Measurements from ENCODE around the gene MTHFD2L.

Gene MTHFD2L

GRCh38 chr4:74133786-74134499, 24.0 kb upstream of the MTHFD2L start:
- peak; percentile 43 for DNase-seq

DNA sequence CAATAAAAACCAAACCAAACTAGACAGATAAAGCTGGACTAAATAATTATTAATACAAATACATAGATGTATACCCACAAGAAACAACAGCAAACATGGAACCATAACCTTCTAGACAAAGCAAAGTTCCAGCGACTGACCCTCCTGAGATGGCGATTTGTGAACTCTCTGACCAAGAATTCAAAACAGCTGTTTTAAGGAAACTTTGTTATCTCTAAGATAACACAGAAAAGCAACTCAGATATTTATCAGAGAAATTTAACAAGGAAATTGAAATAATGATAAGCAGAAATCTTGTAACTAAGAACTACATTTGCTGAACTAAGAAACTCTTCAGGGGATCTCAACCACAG, 23.4 kb upstream of the MTHFD2L start:
- no peak for DNase-seq

DNA sequence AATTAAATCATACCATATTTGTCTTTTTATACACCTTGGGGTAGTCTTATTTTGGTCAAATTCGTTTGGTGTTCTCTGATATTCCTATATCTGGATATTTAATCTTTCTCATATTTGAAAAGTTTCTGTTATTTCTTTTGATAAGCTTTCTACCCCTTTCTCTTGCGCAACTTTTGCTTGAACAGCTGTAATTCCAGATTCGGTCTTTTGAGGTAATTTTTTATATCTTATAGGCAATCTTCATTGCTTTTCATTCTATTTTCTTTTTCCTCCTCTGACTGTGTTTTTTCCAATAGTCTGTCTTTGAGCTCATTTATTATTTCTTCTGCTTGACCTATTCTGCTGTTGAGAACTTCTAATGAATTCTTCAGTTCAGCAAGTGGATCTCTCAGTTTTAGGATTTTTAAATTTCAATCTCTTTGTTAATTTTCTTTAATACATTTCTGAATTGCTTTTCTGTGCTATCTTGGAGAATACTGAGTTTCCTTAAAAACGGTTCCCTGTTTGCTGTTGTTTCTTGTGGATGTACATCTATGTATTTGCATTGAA, 11.3 kb upstream of the MTHFD2L start:
- DNase-seq = no peak

DNA sequence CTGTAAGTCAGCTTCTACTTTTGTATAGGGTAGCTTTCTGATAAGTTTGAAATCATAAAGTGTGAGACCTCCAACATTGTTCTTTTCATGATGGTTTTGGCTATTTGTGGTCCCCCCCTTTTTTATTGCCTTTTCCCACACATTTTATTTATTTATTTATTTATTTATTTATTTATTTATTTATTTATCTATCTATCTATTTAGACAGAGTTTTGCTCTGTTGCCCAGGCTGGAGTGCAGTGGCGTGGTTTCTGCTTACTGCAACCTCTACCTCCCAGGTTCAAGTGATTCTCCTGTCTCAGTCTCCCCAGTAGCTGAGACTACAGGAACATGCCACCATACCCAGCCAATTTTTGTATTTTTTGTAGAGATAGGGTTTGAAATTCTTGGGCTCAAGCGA, 9.7 kb upstream of the MTHFD2L start:
- no peak for DNase-seq

- DNase-seq = no peak
Measured at GRCh38 chr4:74152836-74153235, 5.1 kb upstream of the MTHFD2L start.

- no peak for DNase-seq
Measured at GRCh38 chr4:74156521-74156920, 1.4 kb upstream of the MTHFD2L start.

DNA sequence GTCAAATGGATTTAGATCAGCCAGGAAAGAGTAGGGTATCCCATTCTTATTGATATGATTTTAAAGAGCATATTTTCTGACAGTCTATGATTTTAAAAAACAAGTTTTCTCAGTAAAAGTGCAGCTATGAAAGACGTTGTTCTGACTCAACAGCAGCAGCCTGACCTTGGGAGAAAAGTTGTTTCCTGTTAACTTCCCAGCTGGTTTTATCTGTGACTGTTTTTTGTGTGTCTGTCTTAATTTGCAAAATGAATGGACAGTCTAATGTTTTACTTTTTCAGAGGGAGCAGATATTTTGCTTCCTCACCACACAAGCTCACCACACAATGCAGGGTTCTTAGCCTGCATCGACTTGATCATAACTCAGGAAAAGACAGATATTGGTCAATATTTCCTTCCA, 764 bp upstream of the MTHFD2L start:
- no peak for DNase-seq

- no peak for DNase-seq
Measured at GRCh38 chr4:74158466-74159142, 686 bp downstream of the MTHFD2L start.

DNA sequence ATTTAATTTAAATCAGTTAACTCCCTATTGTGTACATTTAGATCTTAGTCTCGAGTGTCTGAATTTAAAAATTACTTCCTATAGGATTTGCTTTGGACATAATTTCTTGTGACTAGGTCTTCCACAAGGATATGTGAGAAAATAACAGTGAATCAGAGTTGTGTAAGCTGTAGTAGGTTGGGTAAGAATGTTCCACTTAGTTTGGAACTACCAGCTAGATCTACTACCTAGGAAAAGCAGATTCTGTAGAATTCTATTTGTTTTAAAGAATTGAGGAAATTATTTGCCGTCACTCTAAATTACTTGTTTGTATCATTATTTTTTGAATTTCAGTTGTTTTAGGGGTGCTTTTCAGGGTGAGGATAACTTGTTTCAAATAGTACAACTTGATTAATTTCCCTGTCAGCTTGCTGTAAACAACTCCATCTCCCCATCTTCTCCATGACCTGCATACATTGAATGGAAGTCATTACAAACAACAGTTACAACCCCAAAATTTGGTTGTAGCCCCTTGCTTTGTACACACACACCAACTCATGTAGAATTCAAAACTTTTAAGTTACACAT, 1.3 kb downstream of the MTHFD2L start:
- no peak for DNase-seq

- DNase-seq = no peak
Measured at GRCh38 chr4:74161666-74162450, 3.9 kb downstream of the MTHFD2L start.

GRCh38 chr4:74166135-74166534, 8.2 kb downstream of the MTHFD2L start:
- DNase-seq = no peak

DNA sequence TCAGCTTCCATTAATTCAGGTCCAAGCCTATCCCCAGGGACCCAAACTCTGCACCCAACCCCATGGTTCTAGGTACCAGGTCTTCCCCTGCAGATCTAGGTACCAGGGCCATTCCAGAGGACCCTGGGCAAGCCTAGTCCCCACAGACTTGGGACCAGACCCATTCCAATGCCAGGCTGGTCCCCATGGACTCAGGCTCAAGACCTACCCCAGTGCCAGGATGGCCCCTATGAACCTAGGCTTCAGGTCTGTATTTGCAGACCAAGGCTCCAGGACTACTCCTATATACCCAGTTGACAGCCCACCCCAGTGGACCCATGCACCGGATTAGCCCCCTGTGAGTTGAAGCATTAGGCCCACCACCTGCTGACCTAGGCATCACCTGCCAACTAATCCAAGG, 8.9 kb downstream of the MTHFD2L start:
- DNase-seq = no peak

DNA sequence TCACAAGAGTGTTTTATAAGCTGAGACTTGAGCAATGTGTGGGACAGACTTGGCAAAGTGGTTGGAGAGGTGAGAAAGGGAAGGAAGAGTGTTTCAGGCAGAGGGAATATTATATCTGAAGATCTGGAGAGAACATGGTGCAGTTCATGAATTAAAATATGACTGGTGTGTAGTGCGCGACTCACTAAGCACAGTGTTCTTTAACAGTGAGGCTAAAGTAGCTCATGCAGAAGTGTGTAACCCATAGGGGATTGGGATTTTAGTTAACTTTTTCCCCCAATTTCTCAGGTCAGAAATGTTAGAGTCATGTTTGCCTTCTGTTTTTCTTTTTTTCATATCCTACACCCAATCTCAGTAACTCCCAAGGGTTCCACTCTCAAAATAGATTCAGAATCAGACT, 9.7 kb downstream of the MTHFD2L start:
- DNase-seq = no peak

DNA sequence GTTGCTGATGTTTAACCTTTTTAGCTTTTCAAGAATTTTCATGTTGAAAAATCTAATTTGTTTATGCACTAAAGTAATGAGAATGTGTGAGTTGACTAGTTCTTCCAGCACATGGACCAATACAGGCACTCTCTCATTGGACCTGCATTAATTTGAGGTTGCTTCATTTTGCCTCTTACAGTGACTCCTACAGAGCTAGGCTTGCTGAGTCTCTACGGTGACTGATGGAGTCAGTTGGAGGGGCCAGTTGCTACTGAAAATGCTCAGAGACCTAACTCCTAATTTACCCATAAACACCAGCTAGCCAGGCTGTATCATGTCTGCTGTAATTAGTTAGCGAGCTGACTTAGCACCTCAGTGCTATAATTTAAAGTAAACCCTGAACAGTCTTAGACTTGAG, 10.9 kb downstream of the MTHFD2L start:
- no peak for DNase-seq

DNA sequence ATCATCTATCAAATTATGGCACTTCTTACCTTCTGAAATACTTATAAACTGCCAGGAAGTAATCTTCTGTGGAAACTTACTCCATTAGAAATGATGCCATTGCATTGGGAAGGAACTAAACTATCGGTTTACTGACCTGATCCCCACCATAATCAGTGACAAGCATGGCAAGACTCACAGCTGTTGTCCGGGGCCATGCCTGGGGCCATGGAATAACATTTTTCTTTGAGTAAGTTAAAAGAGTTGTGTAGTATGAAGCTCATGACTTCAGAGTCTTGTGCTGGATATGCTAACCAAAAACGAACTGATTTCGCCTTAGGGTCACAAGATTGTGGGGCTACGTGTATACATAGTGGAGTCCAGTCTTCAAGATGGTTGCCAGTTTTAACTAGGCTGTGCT, 15.4 kb downstream of the MTHFD2L start:
- no peak for DNase-seq

DNA sequence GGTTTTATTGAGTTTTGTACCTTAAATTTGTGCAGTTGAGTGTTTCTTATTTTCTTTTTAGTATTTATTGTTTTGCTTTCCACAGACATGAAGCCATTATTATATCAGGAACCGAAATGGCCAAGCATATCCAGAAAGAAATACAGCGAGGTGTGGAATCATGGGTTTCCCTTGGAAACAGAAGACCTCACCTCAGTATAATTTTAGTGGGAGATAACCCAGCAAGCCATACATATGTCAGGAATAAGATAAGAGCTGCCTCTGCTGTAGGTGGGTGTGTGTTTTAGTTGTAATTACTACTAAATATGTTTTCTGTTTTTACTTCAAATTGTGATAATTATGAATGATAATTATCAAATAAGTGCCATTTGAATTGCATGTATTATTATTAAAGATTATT, 16.5 kb downstream of the MTHFD2L start:
- no peak for DNase-seq

DNA sequence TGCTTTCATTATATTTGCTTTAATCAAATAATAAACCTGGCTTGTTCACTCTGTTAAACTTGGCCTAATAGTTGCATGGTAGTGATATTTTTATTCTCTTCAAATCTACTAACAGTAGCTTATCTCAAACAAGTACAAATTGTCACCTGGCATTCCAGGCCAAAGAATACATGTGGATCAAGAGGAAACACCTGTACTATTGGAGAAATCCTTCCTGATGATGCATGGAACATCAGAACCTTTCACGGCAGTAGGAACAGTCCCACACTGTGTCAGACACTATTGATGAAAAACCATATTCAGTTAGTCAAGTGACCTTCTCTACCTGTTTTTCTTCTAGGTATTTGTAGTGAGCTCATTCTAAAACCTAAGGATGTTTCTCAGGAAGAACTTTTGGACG, 17.0 kb downstream of the MTHFD2L start:
- no peak for DNase-seq

DNA sequence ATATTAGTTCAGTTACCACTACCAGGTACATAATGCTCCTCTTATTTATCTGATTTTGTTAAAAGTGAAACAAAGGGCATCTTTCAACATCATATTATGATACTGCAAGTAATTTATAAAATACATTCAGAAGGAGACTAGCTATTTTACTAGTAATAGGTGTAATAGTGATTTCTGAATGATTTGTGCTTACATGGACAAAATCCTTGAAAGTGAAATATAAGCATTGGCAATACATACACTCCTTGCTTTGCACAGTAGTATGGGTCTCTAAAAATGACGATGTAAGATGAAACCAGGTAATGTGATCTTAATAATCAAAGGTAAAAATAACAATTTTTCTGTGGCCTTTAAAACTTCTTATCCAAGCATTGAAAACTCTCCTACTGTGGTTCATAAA, 17.5 kb downstream of the MTHFD2L start:
- DNase-seq = no peak

DNA sequence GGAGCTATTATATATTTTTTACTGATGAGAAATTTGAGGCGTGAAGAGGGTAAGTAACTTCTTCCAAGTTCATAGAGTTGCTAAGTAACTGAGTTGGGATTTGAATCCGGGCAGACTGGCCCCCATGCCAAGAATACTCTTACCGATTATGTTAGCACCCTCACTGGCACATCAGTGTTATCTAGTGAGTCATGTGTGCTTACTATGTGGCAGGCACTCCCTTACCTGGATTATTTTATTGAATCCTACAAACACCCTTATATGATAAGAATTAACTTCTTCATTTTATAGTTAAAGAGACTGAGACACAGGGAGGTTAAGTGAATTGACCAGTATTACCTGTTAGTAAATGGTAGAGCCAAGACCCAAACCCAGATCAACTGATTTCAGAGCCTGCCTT, 20.9 kb downstream of the MTHFD2L start:
- DNase-seq = no peak

DNA sequence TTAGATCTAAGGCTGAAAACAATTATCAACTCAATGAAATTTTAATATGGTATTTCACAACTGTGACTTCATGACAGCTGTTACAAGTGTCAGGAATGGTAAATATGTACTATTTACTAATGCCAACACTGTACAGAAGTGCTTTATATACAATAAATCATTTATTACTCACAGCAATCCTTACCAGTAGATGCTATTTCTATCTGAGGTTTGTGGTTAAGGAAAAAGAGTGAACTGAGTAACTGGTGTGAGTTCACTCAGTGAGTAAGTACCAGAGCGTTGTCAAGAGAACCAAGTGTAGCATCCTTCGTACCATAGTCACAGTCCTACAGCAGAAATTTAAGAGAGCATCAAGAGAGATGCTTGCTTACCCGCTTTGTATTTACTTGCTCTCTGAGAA, 23.3 kb downstream of the MTHFD2L start:
- no peak for DNase-seq

GRCh38 chr4:74188912-74189311, 31.0 kb downstream of the MTHFD2L start:
- DNase-seq = no peak

GRCh38 chr4:74189331-74190043, 31.6 kb downstream of the MTHFD2L start:
- DNase-seq = peak; percentile 29

GRCh38 chr4:74190332-74190731, 32.4 kb downstream of the MTHFD2L start:
- no peak for DNase-seq
